Right atrium auricular region (tissue), 2 donors: ENCODE results near the gene GJB6. TPM values are rescaled to one million over a fixed set of nuclear protein-coding genes. Genes with fewer than 3 reads are reported as not detected.

Experiments used
- DNase-seq: peaks from one replicate; pipeline ENCODE4 v3.0.0-alpha.2; 2019; ENCODE audit warnings: low spot score
- H3K27ac ChIP-seq, 2 donors: fragments of 200-600 bp; sonication (generic); 1 replicate in 1 of 2; 2 replicates in 1 of 2; pipeline ENCODE4 v1.5.1; 2016 to 2019
- H3K27me3 ChIP-seq, 2 donors: fragments of 200-600 bp; sonication (generic); one replicate each; pipeline versions ENCODE4 v1.5.1 to v1.6.0; 2017 to 2019
- H3K36me3 ChIP-seq: fragments of 200-600 bp; sonication (generic); one replicate; pipeline ENCODE4 v1.5.1; 2016
- H3K4me1 ChIP-seq, 2 donors: fragments of 200-600 bp; sonication (generic); one replicate each; pipeline versions ENCODE4 v1.5.1 to v1.6.0; 2017 to 2019
- H3K4me3 ChIP-seq, 2 donors: fragments of 200-600 bp; sonication (generic); 1 replicate in 1 of 2; 2 replicates in 1 of 2; pipeline ENCODE4 v1.5.1; 2017 to 2019; ENCODE audit warnings: mild to moderate bottlenecking in 1 of 2, moderate library complexity in 1 of 2
- H3K9me3 ChIP-seq, 2 donors: fragments of 200-600 bp; sonication (generic); one replicate each; pipeline ENCODE4 v1.5.1; 2019
- CTCF ChIP-seq, 2 donors: fragments of 200-600 bp; sonication (generic); IDR thresholded peaks; one replicate each; pipeline ENCODE4 v1.5.1; 2019; ENCODE audit warnings: antibody characterized with exemption in 2 of 2
- total RNA-seq, 2 donors: library from RNA; depleted of rRNA; stranded (reverse); fragments of >200 nt; gene quantifications; one replicate each; pipeline ENCODE4 v1.1.0, GENCODE V29; 2016

The GJB6 gene
- total RNA-seq, 2 donors from 2014 or later: not detected

DNA sequence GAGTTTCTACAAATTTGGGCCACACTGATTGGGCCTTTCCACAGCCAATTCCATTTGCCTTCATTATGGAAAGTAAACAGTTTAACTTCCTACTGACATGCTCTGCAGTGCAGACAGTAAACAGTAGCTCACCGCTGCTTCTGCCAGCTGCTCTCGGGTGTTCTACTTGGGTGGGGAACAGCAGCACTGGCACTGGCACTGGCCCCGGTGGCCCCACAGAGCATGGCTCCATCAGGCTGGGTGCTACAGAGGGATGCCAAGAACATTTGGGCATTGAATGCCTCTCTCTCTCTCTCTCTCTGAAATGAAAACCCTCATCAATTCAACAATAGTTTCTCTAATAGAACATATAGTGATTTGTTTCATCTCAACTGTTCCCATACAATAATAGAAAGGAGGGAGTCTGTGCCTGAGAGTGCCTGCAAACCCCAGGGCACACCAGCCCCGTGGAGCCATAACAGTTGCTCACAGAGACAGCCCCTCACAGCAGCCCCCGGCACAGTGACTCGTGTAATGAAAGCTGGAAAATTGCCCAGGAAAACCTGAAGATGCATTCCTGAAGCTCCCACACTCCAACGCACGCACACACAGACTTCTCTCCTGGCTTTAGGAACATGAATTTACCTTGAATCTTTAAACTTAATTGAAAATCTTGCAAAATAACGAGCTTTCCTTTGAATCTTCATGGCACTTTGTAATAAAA is 38.2 kb upstream of the GJB6 start:
- Histone ChIP-seq H3K4me3 (no peak overlapping the region), H3K4me1 (no peaks in the 10 kb centered on the region), H3K27ac (no peak overlapping the region), H3K27me3 (no peaks in the 10 kb centered on the region), H3K36me3 (no peaks in the 10 kb centered on the region), H3K9me3 (no peaks in the 10 kb centered on the region)
- TF ChIP-seq CTCF (IDR thresholded peaks at IDR 0.05): no peak
- no peak for DNase-seq

GRCh38 chr13:20264271-20265018 is 32.3 kb upstream of the GJB6 start:
- TF ChIP-seq CTCF (IDR thresholded peaks at IDR 0.05): no peak
- no peaks in the 10 kb centered on the region for H3K9me3 ChIP-seq
- DNase-seq: no peak
- no peak overlapping the region for H3K4me3 ChIP-seq
- H3K27ac ChIP-seq: no peak overlapping the region
- no peaks in the 10 kb centered on the region for H3K36me3 ChIP-seq
- no peaks in the 10 kb centered on the region for H3K27me3 ChIP-seq
- no peaks in the 10 kb centered on the region for H3K4me1 ChIP-seq

- Histone ChIP-seq H3K27ac (no peak overlapping the region), H3K4me1 (no peaks in the 10 kb centered on the region), H3K4me3 (no peak overlapping the region), H3K27me3 (no peaks in the 10 kb centered on the region), H3K36me3 (no peaks in the 10 kb centered on the region), H3K9me3 (no peaks in the 10 kb centered on the region)
- DNase-seq: no peak
- no peak for TF ChIP-seq CTCF (IDR thresholded peaks at IDR 0.05)
Observed at GRCh38 chr13:20263393-20264044, 31.4 kb upstream of the GJB6 start.

DNA sequence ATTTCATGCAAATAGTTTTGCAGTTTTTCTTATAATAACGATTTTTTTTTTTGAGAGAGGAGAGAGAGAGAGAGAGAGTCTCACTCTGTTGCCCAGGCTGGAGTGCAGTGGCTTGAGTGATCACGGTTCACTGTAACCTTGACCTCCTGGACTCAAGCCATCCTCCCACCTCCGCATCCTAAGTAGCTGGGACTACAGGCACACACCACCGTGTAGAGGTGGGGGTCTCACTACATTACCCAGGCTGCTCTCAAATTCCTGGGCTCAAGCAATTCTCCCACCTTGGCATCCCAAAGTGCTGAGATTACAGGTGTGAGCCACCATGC is 26.8 kb upstream of the GJB6 start:
- no peaks in the 10 kb centered on the region for H3K36me3 ChIP-seq
- H3K4me1 ChIP-seq: no peaks in the 10 kb centered on the region
- DNase-seq: no peak
- TF ChIP-seq CTCF (IDR thresholded peaks at IDR 0.05): no peak
- H3K9me3 ChIP-seq: no peaks in the 10 kb centered on the region
- H3K4me3 ChIP-seq: no peak overlapping the region
- no peak overlapping the region for H3K27ac ChIP-seq
- H3K27me3 ChIP-seq: no peaks in the 10 kb centered on the region

DNA sequence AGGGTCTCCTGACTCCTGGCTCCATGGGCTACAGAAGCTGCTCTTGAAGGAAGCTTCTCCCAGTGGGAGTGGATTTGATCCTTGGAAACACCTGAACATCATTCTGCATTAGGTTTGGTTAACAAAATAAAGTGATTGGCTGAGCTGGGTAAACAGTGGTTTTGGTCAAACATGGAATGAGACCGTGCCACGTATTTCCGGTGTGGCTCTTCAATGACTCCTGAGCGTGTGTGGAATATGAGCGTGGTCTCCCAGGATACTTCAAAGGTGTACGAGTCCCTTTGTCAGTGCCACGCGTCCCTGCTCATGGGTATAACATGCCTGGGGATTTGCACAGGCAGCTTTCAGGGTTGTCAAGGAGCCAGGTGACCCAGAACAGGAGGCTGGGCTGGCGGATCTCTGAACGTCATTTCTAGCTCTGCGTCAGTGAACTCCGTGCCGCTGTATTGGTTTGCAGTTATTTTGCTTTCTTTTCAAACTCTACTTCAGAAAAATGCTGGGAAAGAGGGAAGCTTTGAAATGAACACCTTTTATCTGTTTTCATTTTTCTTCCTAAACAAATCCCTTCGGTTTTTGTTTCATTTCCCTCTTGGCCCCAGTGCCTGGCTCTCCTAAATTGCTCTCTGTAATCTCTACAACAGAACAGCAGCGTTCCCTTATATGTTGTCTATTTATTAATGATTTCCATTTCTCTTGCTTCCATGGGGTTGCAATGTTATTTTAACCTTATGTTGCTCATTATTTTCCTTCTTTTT is 26.3 kb upstream of the GJB6 start:
- no peak overlapping the region for H3K4me3 ChIP-seq
- no peaks in the 10 kb centered on the region for H3K9me3 ChIP-seq
- no peak overlapping the region for H3K27ac ChIP-seq
- no peak for TF ChIP-seq CTCF (IDR thresholded peaks at IDR 0.05)
- no peak for DNase-seq
- no peaks in the 10 kb centered on the region for H3K36me3 ChIP-seq
- H3K4me1 ChIP-seq: no peaks in the 10 kb centered on the region
- H3K27me3 ChIP-seq: no peaks in the 10 kb centered on the region
